VCaP (cell line): Measurements from ENCODE around the gene PPP4R3A.
"Not testable (repeated sequence)": the region's sequence is repeated elsewhere in the genome, so short reads cannot be mapped to it uniquely, and the experiment has no call there.

Source experiments
- H3K27ac ChIP-seq: fragments of 450-650 bp; 2 replicates; pipeline ENCODE4 v1.5.1; 2017
- TF ChIP-seq, protein P1 (sequence below): fragments of 450-650 bp; conservative IDR thresholded peaks from 2 replicates; pipeline ENCODE4 v1.5.1; 2017; ENCODE audit warnings: mild to moderate bottlenecking, moderate library complexity

The PPP4R3A gene

DNA sequence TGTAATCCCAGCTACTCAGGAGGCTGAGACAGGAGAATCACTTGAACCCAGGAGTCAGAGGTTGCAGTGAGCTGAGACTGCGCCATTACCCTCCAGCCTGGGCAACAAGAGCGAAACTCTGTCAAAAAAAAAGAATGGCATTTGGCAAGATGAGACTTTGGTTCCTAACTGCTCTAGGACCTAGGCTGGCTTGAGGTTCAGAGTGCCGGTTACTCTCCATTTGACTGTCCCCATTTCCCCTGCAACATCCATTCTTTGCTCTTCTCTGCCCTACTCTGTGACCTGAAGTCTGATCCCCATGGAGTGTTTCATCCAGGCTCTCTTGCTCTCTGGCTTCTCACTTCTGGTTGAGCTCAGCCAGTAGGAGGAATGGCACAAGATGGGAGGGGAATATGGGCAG is 26.2 kb upstream of the PPP4R3A start:
- no peak overlapping the region for H3K27ac ChIP-seq
- TF ChIP-seq, protein P1, sequence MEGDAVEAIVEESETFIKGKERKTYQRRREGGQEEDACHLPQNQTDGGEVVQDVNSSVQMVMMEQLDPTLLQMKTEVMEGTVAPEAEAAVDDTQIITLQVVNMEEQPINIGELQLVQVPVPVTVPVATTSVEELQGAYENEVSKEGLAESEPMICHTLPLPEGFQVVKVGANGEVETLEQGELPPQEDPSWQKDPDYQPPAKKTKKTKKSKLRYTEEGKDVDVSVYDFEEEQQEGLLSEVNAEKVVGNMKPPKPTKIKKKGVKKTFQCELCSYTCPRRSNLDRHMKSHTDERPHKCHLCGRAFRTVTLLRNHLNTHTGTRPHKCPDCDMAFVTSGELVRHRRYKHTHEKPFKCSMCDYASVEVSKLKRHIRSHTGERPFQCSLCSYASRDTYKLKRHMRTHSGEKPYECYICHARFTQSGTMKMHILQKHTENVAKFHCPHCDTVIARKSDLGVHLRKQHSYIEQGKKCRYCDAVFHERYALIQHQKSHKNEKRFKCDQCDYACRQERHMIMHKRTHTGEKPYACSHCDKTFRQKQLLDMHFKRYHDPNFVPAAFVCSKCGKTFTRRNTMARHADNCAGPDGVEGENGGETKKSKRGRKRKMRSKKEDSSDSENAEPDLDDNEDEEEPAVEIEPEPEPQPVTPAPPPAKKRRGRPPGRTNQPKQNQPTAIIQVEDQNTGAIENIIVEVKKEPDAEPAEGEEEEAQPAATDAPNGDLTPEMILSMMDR, result no peak

DNA sequence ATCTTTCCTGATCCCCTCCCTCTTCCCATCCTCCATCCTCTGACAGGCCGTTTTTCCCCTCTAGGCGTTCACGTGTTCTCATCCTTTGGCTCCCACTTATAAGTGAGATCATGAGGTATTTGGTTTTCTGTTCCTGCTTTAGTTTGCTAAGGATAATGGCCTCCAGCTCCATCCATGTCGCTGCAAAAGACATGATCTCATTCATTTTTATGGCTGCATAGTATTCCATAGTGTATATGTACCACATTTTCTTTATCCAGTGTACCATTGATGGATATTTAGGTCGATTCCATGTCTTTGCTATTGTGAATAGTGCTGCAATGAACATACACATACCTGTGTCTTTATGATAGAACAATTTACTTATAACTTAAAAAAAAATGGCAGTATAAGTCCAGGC is 23.9 kb upstream of the PPP4R3A start:
- not testable (repeated sequence) for H3K27ac ChIP-seq

DNA sequence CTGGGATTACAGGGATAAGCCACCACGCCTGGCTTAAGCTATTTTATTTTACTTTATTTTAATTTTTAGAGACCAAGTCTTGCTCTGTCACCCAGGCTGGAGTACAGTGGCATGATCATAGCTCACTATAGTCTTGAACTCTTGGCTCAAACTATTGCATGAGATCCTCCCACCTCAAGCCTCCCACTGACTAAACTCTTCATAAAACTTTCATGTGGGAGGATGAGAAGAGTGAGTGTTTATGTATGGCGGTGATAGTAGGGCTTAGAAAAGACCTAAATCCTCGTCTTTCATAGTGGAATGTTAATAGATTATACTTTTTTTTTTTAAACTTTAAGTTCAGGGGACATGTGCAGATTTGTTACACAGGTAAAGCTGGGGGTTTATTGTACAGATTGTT is 23.5 kb upstream of the PPP4R3A start:
- TF ChIP-seq, protein P1, result no peak
- no peak overlapping the region for H3K27ac ChIP-seq

DNA sequence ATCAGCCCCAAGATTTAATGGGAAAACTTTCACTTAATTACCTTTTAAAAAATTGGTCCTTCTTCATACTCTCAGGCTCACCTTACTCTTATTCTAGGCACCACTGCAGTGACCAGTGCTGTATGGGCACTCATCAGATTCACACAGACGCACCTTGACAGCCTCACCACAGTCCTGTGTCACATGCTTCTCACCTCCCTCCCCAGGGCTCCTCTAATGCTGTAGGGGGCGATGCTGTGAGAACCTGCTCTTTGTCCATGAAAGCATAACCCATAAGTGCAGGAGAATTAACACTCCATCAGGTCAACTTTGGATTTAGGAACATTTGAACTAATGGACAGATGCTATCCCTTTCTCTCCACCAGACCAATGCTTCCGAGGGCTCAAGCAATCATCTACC is 13.9 kb upstream of the PPP4R3A start:
- no peak overlapping the region for H3K27ac ChIP-seq
- TF ChIP-seq, protein P1, result no peak

DNA sequence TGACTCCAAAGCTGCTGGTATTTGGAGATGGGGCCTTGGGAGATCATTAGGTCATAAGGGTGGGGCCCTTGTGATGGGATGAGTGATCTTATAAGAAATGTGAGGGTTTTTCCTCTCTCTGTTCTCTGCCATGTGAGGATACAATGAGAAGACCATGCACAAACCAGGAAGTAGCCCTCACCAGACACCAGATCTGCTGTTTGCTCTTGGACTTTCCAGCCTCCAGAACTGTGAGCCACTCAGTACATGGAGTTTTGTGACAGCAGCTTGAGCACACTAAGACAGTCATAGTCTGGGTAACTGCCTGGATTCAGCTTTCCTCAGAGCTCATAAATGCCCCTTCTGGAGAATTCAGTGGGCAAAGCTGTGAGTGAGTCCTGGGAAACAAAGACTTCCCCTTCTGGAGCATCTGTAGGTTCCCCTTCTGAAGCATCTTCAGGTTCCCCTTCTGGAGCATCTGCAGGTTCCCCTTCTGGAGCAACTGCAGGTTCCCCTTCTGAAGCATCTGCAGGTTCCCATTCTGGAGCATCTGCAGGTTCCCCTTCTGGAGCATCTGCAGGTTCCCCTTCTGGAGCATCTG is 11.0 kb upstream of the PPP4R3A start:
- TF ChIP-seq, protein P1, result no peak
- no peak overlapping the region for H3K27ac ChIP-seq

DNA sequence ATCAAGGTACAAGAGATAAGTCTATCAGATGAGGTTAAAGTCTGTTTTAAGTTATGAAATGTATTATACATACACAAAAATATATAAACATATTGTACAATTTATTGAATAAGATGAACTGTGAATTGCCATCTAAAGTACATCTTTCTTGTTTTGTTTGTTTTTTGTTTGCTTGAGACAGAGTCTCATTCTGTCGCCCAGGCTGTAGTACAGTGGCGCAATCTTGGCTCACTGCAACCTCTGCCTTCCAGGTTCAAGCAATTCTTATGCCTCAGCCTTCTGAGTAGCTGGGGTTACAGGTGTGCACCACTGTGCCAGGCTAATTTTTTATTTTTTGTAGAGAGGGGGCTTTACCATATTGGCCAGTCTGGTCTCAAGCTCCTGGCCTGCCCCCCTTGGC is 10.0 kb upstream of the PPP4R3A start:
- no peak overlapping the region for H3K27ac ChIP-seq
- TF ChIP-seq, protein P1, result no peak

DNA sequence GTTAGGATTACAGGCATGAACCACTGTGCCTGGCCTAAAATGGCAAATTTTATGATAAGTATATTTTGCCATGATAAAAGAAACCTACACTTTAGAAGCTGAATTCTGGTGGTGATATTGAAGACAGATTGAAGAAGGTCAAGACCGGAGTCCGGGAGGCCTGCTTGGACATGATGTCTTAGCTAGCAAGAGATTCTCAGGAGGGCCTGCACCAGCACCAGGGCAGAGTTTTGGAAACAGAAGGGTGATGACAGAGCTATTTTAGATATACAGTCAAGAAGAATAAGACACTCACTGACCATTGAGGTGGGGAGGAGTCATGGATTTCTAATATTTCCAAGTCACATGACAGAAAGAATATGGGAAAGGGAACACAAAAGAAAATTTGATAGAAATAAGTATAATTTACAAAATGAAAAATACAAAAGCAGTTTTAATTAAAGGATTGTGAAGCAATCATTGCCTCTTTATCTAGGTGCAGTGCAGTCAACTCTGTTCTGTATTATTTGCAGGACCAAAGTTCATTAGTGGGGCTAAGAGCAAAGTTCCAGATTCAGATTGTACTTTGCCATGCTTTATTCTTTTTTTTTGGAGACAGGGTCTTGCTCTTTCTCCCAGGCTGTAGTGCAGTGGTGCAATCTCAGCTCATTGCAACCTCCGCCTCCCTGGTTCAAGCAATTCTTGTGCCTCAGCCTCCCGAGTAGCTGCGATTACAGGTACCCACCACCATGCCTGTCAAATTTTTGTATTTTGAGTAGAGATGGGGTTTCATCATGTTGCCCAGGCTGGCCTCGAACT is 9.3 kb upstream of the PPP4R3A start:
- TF ChIP-seq, protein P1, result no peak
- no peak overlapping the region for H3K27ac ChIP-seq

DNA sequence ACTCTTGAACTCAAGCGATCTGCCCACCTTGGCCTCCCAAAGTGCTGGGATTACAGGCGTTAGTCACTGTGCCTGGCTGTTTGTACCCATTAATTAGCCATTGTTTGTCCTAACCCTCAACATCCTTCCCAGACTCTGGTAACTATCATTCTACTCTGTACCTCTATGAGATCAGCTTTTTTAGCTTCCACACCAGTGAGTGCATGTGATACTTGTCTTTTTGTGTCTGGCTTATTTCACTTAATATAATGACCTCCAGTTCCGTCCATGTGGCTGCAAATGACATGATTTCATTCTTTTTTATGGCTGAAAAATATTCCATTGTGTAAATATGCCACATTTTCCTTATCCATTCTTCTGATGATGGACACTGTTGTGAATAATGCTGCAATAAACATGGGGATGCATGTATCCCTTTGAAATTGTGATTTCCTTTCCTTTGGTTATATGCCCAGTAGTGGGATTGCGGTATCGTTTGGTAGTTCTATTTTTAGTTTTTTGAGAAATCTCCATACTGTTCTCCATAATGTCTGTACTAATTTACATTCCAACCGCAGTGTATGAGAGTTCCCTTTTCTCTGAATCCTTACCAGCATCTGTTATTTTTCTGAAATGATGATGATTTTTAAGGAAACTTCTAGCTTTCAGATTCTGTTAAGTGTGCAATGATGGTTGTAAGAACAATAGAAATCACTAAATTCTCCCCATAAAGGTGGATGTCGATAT is 6.7 kb upstream of the PPP4R3A start:
- TF ChIP-seq, protein P1, result no peak
- no peak overlapping the region for H3K27ac ChIP-seq
